GM20000 (cell line): ENCODE data around the gene AARS1.
"Not testable (repeated sequence)": the region's sequence is repeated elsewhere in the genome, so short reads cannot be mapped to it uniquely, and the experiment has no call there.

Experiments used
- DNase-seq: peaks from one replicate; pipeline ENCODE4 v3.0.0; 2012; ENCODE audit warnings: low spot score

The AARS1 gene

DNA sequence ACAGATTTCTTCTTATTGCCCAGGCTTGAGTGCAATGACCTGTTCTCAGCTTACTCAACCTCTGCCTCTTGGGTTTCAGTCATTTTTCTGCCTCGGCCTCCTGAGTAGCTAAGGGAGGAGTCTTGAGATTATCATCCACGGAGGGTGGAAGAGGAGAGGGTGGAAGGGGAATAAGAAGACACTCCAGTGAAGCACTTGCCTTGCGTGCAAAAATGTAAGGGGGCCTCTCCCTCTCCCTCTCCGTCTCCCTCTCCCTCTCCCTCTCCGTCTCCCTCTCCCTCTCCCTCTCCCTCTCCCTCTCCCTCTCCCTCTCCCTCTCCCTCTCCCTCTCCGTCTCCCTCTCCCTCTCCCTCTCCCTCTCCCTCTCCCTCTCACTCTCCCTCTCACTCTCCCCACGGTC lies 85.8 kb downstream of the AARS1 start:
- not testable (repeated sequence) for DNase-seq
